ENCODE results near the gene SEC14L6.

DNA sequence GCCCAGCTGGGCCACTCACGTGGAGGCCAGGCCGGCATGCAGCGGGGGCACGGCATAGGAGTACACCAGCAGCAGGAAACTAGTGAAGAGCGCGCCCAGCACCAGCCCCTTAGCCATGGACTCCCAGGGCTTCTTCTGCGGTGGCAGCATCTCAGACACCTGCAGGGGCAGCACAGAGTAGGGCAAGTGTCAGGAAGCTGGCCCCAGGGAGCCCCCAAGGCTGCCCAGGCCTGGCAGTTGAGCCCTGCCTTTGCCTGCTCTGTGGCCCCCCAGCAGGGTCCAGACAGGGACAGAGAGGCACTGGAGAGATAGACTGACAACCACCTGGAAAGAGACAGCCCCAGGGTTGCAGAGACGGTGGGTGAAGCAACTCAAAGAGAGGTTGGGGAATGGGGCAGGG is 10.7 kb upstream of the SEC14L6 start:
- TF ChIP-seq CTCF (IDR thresholded peaks at IDR 0.05; ENCODE audit: insufficient read depth, low read length) (no peak), POLR2AphosphoS5 (IDR thresholded peaks at IDR 0.05; ENCODE audit: low read depth) (no peak), SPI1 (IDR thresholded peaks at IDR 0.05; ENCODE audit: borderline replicate concordance, low read depth) (no peak), GABPA (IDR thresholded peaks at IDR 0.05; ENCODE audit: low read depth) (no peak)
- TF ChIP-seq, protein P1, sequence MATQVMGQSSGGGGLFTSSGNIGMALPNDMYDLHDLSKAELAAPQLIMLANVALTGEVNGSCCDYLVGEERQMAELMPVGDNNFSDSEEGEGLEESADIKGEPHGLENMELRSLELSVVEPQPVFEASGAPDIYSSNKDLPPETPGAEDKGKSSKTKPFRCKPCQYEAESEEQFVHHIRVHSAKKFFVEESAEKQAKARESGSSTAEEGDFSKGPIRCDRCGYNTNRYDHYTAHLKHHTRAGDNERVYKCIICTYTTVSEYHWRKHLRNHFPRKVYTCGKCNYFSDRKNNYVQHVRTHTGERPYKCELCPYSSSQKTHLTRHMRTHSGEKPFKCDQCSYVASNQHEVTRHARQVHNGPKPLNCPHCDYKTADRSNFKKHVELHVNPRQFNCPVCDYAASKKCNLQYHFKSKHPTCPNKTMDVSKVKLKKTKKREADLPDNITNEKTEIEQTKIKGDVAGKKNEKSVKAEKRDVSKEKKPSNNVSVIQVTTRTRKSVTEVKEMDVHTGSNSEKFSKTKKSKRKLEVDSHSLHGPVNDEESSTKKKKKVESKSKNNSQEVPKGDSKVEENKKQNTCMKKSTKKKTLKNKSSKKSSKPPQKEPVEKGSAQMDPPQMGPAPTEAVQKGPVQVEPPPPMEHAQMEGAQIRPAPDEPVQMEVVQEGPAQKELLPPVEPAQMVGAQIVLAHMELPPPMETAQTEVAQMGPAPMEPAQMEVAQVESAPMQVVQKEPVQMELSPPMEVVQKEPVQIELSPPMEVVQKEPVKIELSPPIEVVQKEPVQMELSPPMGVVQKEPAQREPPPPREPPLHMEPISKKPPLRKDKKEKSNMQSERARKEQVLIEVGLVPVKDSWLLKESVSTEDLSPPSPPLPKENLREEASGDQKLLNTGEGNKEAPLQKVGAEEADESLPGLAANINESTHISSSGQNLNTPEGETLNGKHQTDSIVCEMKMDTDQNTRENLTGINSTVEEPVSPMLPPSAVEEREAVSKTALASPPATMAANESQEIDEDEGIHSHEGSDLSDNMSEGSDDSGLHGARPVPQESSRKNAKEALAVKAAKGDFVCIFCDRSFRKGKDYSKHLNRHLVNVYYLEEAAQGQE (IDR thresholded peaks at IDR 0.05; ENCODE audit: insufficient replicate concordance, low read depth): no peak
